ENCODE data around the gene SLC36A2. TPM values are rescaled to one million over a fixed set of nuclear protein-coding genes. Genes with fewer than 3 reads are reported as not detected.

SLC36A2 gene
- polyA plus RNA-seq, 1 experiment: not detected

- POLR2A ChIA-PET: no interaction called here
- no peak overlapping the region for H3K4me3 ChIP-seq (ENCODE audit: low read depth, low read length)
- TF ChIP-seq, protein P1, sequence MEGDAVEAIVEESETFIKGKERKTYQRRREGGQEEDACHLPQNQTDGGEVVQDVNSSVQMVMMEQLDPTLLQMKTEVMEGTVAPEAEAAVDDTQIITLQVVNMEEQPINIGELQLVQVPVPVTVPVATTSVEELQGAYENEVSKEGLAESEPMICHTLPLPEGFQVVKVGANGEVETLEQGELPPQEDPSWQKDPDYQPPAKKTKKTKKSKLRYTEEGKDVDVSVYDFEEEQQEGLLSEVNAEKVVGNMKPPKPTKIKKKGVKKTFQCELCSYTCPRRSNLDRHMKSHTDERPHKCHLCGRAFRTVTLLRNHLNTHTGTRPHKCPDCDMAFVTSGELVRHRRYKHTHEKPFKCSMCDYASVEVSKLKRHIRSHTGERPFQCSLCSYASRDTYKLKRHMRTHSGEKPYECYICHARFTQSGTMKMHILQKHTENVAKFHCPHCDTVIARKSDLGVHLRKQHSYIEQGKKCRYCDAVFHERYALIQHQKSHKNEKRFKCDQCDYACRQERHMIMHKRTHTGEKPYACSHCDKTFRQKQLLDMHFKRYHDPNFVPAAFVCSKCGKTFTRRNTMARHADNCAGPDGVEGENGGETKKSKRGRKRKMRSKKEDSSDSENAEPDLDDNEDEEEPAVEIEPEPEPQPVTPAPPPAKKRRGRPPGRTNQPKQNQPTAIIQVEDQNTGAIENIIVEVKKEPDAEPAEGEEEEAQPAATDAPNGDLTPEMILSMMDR (IDR thresholded peaks at IDR 0.05; ENCODE audit: insufficient read depth, low read depth, low read length): no peak
Observed at GRCh38 chr5:151281001-151281639, 66.2 kb downstream of the SLC36A2 start.

GRCh38 chr5:151280443-151280842 is 66.9 kb downstream of the SLC36A2 start:
- DNase-seq (ENCODE audit: low read depth): no peak
- Histone ChIP-seq H3K27me3 (ENCODE audit: control insufficient read depth, insufficient read depth, low read length) (no peaks in the 10 kb centered on the region; the same call in 1 of the 2 replicates), H3K4me3 (ENCODE audit: low read depth, low read length) (no peak overlapping the region), H3K36me3 (ENCODE audit: control insufficient read depth, insufficient read depth, low read length) (no peaks in the 10 kb centered on the region)
- ChIA-PET CTCF (interaction anchor here (0.6 kb wide), 1 partner anchor 841 kb away, joined by 3 read pairs; no protein-coding TSS in a partner anchor), POLR2A (no interaction called here)
- TF ChIP-seq, protein P1 (IDR thresholded peaks at IDR 0.05; ENCODE audit: insufficient read depth, low read depth, low read length): no peak

More at GRCh38 chr5:151281001-151281639, 66.2 kb downstream of the SLC36A2 start:
- no peak for DNase-seq (ENCODE audit: low read depth)
- CTCF ChIA-PET: interaction anchor here (0.8 kb wide), 1 partner anchor 116 kb away, joined by 4 read pairs; no protein-coding TSS in a partner anchor
- no peaks in the 10 kb centered on the region; the same call in 1 of the 2 replicates for H3K27me3 ChIP-seq (ENCODE audit: control insufficient read depth, insufficient read depth, low read length)
- H3K36me3 ChIP-seq (ENCODE audit: control insufficient read depth, insufficient read depth, low read length): no peaks in the 10 kb centered on the region

- Histone ChIP-seq H3K27me3 (ENCODE audit: control insufficient read depth, insufficient read depth, low read length) (no peaks in the 10 kb centered on the region; the same call in 1 of the 2 replicates), H3K4me3 (ENCODE audit: low read depth, low read length) (no peak overlapping the region), H3K36me3 (ENCODE audit: control insufficient read depth, insufficient read depth, low read length) (no peaks in the 10 kb centered on the region)
- no peak for DNase-seq (ENCODE audit: low read depth)
- ChIA-PET CTCF (no interaction called here), POLR2A (no interaction called here)
- TF ChIP-seq, protein P1 (IDR thresholded peaks at IDR 0.05; ENCODE audit: insufficient read depth, low read depth, low read length): no peak
Observed at GRCh38 chr5:151278845-151279244, 68.5 kb downstream of the SLC36A2 start.

GRCh38 chr5:151275803-151276202 is 71.6 kb downstream of the SLC36A2 start:
- CTCF ChIA-PET: interaction anchor here (0.6 to 1.5 kb wide), 2 partner anchors 376 to 382 kb away, joined by 3 read pairs; no protein-coding TSS in a partner anchor
- DNase-seq (ENCODE audit: low read depth): no peak
- POLR2A ChIA-PET: no interaction called here
- TF ChIP-seq, protein P1 (IDR thresholded peaks at IDR 0.05; ENCODE audit: insufficient read depth, low read depth, low read length): no peak
- Histone ChIP-seq H3K27me3 (ENCODE audit: control insufficient read depth, insufficient read depth, low read length) (no peaks in the 10 kb centered on the region), H3K4me3 (ENCODE audit: low read depth, low read length) (no peak overlapping the region), H3K36me3 (ENCODE audit: control insufficient read depth, insufficient read depth, low read length) (no peaks in the 10 kb centered on the region)

GRCh38 chr5:151274666-151275065 is 72.7 kb downstream of the SLC36A2 start:
- CTCF ChIA-PET: interaction anchor here (0.6 to 1.5 kb wide), 2 partner anchors 221 to 377 kb away, joined by 3 read pairs; no protein-coding TSS in a partner anchor
- no peak for DNase-seq (ENCODE audit: low read depth)
- POLR2A ChIA-PET: no interaction called here
- Histone ChIP-seq H3K4me3 (ENCODE audit: low read depth, low read length) (no peak overlapping the region), H3K36me3 (ENCODE audit: control insufficient read depth, insufficient read depth, low read length) (no peaks in the 10 kb centered on the region), H3K27me3 (ENCODE audit: control insufficient read depth, insufficient read depth, low read length) (no peaks in the 10 kb centered on the region)
- TF ChIP-seq, protein P1 (IDR thresholded peaks at IDR 0.05; ENCODE audit: insufficient read depth, low read depth, low read length): no peak
